MCF 10A (cell line): ENCODE results near the gene TMBIM6. TPM values are rescaled to one million over a fixed set of nuclear protein-coding genes. Genes with fewer than 3 reads are reported as not detected.

Experiments
- BruUV-seq: library from RNA; stranded (reverse); fragments of 400-500 nt; replicated peaks from 2 replicates; lab custom pipeline; 2021; lab: Mats Ljungman, UMichigan
- CTCF ChIA-PET: fragments of 300-600 bp; sonication (Branson Sonifier 250); formaldehyde crosslinking; extraction: SDS; loops from one replicate; lab custom pipeline; 2021; ENCODE audit warnings: antibody characterized with exemption, inconsistent platforms; lab: Yijun Ruan, JAX
- POLR2A ChIA-PET: fragments of 300-600, 350-650 bp; sonication (Branson Sonifier 250); formaldehyde crosslinking; extraction: SDS; loops from one replicate; lab custom pipeline; 2020; ENCODE audit warnings: antibody characterized with exemption, inconsistent platforms; lab: Yijun Ruan, JAX
- DNase-seq: peaks from one replicate; pipeline ENCODE4 v3.0.0-alpha.2; 2018; ENCODE audit not compliant: unreplicated experiment
- H3K27ac Mint-ChIP-seq: one replicate; pipeline ENCODE4 v1.8.0; 2022; ENCODE audit warnings: mild to moderate bottlenecking, low read depth, mixed read lengths; ENCODE audit not compliant: unreplicated experiment
- H3K27me3 Mint-ChIP-seq: one replicate; pipeline ENCODE4 v1.8.0; 2022; ENCODE audit warnings: mixed read lengths; ENCODE audit not compliant: insufficient read depth, unreplicated experiment
- H3K36me3 Mint-ChIP-seq: one replicate; pipeline ENCODE4 v1.8.0; 2022; ENCODE audit warnings: mild to moderate bottlenecking, moderate library complexity, mixed read lengths; ENCODE audit not compliant: insufficient read depth, unreplicated experiment
- H3K4me1 Mint-ChIP-seq: one replicate; pipeline ENCODE4 v1.8.0; 2022; ENCODE audit warnings: mixed read lengths; ENCODE audit not compliant: insufficient read depth, unreplicated experiment
- H3K4me3 Mint-ChIP-seq: one replicate; pipeline ENCODE4 v1.8.0; 2022; ENCODE audit warnings: mild to moderate bottlenecking, moderate library complexity, mixed read lengths; ENCODE audit not compliant: unreplicated experiment
- H3K9me3 Mint-ChIP-seq: one replicate; pipeline ENCODE4 v1.8.0; 2022; ENCODE audit warnings: mixed read lengths; ENCODE audit not compliant: unreplicated experiment
- intact Hi-C: fragments of 100-400 bp; cut with micrococcal nuclease; formaldehyde crosslinking; loops from 2 replicates; pipeline ENCODE4 v1.14.1; 2022
- total RNA-seq: library from RNA; stranded (reverse); gene quantifications from 2 replicates; pipeline ENCODE4 v1.2.3, GENCODE V29; 2022
- TF ChIP-seq, protein P1 (sequence below): fragments of 200-600 bp; IDR thresholded peaks from one replicate; pipeline ENCODE4 v1.8.0; 2022; ENCODE audit warnings: antibody characterized with exemption, mild to moderate bottlenecking; ENCODE audit not compliant: unreplicated experiment

TMBIM6 gene
- total RNA-seq, 1 experiment from 2014 or later, result 517 TPM

DNA sequence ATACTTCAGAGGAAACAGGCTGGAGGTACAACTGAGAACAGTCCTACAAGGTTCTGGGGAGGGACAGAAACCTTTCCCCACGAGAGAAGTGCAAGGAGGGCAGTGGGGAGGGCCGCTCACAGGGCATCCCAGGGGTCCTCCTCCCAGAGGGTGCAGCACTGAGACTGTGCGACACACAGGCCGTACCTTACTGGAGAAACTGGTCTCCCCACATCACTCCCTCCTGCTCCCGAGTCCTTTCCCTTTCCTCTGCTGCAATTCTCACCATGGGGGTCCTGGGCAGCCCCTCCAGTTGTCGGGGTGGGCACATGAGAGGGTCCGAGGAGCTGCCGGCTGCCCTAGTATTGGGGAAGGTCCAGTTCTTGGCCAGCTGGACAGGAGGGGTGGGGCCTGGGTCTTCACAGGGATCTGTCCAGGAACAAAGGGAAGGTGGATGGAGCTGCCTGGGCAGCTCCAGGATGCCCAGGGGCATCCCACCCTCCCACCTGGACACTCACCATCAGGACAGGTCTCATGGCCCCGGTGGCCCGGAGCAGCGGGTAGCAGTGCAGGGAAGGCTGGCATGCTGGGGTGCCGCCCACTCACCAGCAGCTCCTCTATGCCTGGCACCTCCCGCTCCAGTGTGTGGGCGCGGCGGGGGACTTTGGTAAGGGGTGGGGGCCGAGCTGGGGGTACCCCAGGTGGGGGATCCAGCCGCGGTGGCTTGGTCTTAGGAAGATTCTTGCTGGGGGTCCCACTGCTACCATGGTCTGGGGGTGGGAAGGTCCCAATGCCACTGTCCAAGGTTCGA lies 51.0 kb downstream of the TMBIM6 start:
- no peak for DNase-seq
- TF ChIP-seq, protein P1, sequence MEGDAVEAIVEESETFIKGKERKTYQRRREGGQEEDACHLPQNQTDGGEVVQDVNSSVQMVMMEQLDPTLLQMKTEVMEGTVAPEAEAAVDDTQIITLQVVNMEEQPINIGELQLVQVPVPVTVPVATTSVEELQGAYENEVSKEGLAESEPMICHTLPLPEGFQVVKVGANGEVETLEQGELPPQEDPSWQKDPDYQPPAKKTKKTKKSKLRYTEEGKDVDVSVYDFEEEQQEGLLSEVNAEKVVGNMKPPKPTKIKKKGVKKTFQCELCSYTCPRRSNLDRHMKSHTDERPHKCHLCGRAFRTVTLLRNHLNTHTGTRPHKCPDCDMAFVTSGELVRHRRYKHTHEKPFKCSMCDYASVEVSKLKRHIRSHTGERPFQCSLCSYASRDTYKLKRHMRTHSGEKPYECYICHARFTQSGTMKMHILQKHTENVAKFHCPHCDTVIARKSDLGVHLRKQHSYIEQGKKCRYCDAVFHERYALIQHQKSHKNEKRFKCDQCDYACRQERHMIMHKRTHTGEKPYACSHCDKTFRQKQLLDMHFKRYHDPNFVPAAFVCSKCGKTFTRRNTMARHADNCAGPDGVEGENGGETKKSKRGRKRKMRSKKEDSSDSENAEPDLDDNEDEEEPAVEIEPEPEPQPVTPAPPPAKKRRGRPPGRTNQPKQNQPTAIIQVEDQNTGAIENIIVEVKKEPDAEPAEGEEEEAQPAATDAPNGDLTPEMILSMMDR, result no peak
- Mint-ChIP-seq H3K9me3 (no peaks in the 10 kb centered on the region), H3K4me3 (no peak overlapping the region), H3K4me1 (no peaks in the 10 kb centered on the region), H3K36me3 (peaks cover 8% of the 10 kb centered on the region), H3K27me3 (no peaks in the 10 kb centered on the region), H3K27ac (no peak overlapping the region)
- ChIA-PET CTCF (interaction anchor here (0.5 to 1.2 kb wide), 2 partner anchors 14 to 75 kb away, joined by 3 to 4 read pairs; no protein-coding TSS in a partner anchor), POLR2A (interaction anchor here (1.1 kb wide), 1 partner anchor 26 kb away, joined by 3 read pairs; no protein-coding TSS in a partner anchor)
- BruUV-seq, result no TSS peak
- intact Hi-C loops, result no loop called here

DNA sequence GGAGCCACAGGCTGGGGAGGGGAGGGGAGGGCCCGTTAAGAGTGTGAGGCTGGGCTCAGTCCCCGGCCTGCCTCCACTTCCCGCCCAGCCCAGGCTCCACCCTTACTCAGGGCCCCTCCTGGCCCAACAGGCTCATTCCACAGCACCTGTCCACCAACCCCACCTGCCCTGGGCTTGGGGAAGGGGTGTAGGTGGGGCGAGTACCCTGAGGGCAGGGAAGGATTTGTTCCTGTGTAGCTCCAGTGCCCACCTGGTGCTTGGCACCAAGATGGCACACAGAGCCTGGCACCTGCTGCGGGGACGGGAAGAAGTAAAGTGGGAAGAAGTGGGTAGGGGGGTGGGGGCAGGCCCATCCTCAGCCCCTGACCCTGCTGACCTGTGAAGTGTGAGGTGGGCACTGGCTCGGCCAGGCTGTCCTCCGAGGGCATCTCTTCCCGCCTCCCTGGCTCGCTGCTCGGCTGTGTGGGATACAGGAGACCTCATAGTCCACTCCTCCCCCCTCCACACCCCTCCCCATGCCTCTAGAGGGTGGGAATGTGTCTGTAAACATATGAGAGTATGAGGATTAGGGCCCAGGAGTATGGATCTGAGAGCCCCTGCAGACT lies 51.7 kb downstream of the TMBIM6 start:
- no peak overlapping the region for H3K4me3 Mint-ChIP-seq
- BruUV-seq, result no TSS peak
- no peak overlapping the region for H3K27ac Mint-ChIP-seq
- H3K36me3 Mint-ChIP-seq, result peaks cover 8% of the 10 kb centered on the region
- no peaks in the 10 kb centered on the region for H3K4me1 Mint-ChIP-seq
- no peaks in the 10 kb centered on the region for H3K9me3 Mint-ChIP-seq
- ChIA-PET CTCF (interaction anchor here (1.2 kb wide), 1 partner anchor 15 kb away, joined by 4 read pairs; no protein-coding TSS in a partner anchor), POLR2A (no interaction called here)
- intact Hi-C loops, result no loop called here
- TF ChIP-seq, protein P1, result no peak
- no peak for DNase-seq
- H3K27me3 Mint-ChIP-seq, result no peaks in the 10 kb centered on the region

DNA sequence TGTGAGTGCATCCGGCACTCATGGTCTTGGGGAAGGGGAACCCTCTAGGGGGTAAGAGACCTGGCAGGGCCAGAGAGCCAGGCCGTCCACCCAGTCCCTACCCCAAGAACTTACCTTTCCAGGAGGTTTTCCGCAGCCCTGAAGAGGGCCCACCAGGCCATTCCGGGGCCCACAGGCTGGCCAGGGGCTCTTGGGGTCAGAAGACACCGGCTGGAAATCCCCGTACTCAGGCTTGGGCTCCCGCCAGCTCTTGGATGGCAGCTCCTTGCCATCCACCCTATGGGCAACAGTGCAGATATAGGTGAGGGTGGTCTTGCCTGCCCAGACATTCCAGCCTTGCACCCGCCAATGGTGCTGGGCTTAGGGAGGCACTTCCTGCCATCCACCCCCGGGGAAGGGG lies 52.3 kb downstream of the TMBIM6 start:
- H3K27ac Mint-ChIP-seq, result no peak overlapping the region
- no peaks in the 10 kb centered on the region for H3K4me1 Mint-ChIP-seq
- ChIA-PET CTCF (no interaction called here), POLR2A (no interaction called here)
- BruUV-seq, result no TSS peak
- no peaks in the 10 kb centered on the region for H3K27me3 Mint-ChIP-seq
- intact Hi-C loops, result no loop called here
- TF ChIP-seq, protein P1, result no peak
- no peaks in the 10 kb centered on the region for H3K9me3 Mint-ChIP-seq
- H3K36me3 Mint-ChIP-seq, result peaks cover 8% of the 10 kb centered on the region
- DNase-seq, result no peak
- H3K4me3 Mint-ChIP-seq, result no peak overlapping the region

DNA sequence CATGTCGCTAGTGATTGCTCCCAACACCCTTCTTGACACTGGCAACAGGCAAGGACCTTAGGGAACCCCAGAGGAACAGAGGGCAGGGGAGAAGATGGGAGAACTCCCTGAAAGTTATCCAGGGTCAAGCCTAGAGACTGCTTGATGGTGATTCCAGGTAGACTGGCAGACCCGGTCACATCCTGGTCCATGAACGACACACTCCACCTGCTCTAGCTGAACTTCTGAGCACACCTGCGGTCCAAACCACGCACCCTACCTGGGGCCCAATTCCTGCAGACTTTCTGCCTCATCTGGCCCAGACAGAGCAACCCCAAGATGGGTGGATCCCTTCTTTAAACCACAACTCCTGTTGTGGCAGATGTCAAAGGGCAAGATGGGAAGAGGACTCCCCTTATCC lies 52.7 kb downstream of the TMBIM6 start:
- H3K9me3 Mint-ChIP-seq, result no peaks in the 10 kb centered on the region
- H3K4me3 Mint-ChIP-seq, result no peak overlapping the region
- H3K27me3 Mint-ChIP-seq, result no peaks in the 10 kb centered on the region
- no TSS peak for BruUV-seq
- intact Hi-C loops, result no loop called here
- TF ChIP-seq, protein P1, result no peak
- ChIA-PET CTCF (no interaction called here), POLR2A (no interaction called here)
- H3K27ac Mint-ChIP-seq, result no peak overlapping the region
- no peaks in the 10 kb centered on the region for H3K4me1 Mint-ChIP-seq
- peaks cover 8% of the 10 kb centered on the region for H3K36me3 Mint-ChIP-seq
- DNase-seq, result no peak
